ENCODE measurements around the gene F2RL2. TPM values are rescaled to one million over a fixed set of nuclear protein-coding genes. Genes with fewer than 3 reads are reported as not detected.

The F2RL2 gene
- total RNA-seq: 0.65 and 2.3 TPM in 2 replicates

GRCh38 chr5:76622973-76623596 is at the start of gene F2RL2:
Gene F2RL2, minus strand, starts transcription at chr5:76623403. Its CDS starts 173 bp downstream, at chr5:76623230.

Other genes starting within 250 kb of the F2RL2 start
- 10.7 and 10.8 TPM in 2 replicates for gene IQGAP2, start 220.1 kb downstream of the F2RL2 start, total RNA-seq
- gene F2R, start 92.7 kb upstream of the F2RL2 start, total RNA-seq: 144 and 181 TPM in 2 replicates
- gene F2RL1, start 195.6 kb upstream of the F2RL2 start, total RNA-seq: 77.1 and 150 TPM in 2 replicates
- not detected in 2 replicates for gene S100Z, start 226.6 kb upstream of the F2RL2 start, total RNA-seq